Duodenal mucosa (tissue), 2 donors: ENCODE data around the gene ADGRG1.
A peak's percentile ranks its signal among the peaks of the same experiment; 100 is the strongest.

Source experiments
- H3K27ac ChIP-seq: one replicate; pipeline ENCODE4 v1.7.0; 2013; ENCODE audit warnings: low read depth, low read length
- H3K27me3 ChIP-seq, 2 donors: one replicate each; pipeline ENCODE4 v1.7.0; 2013; ENCODE audit warnings: low read length in 2 of 2, control low read depth in 1 of 2; ENCODE audit not compliant: insufficient read depth in 2 of 2, control insufficient read depth in 1 of 2
- H3K36me3 ChIP-seq, 2 donors: one replicate each; pipeline ENCODE4 v1.7.0; 2013; ENCODE audit warnings: low read length in 2 of 2, control low read depth in 1 of 2; ENCODE audit not compliant: insufficient read depth in 2 of 2, control insufficient read depth in 1 of 2
- H3K4me1 ChIP-seq, 2 donors: one replicate each; pipeline ENCODE4 v1.7.0; 2013; ENCODE audit warnings: low read length in 2 of 2, control low read depth in 1 of 2; ENCODE audit not compliant: insufficient read depth in 2 of 2, control insufficient read depth in 1 of 2
- H3K4me3 ChIP-seq, 2 donors: one replicate each; pipeline ENCODE4 v1.7.0; 2013; ENCODE audit warnings: low read length in 2 of 2, low read depth in 1 of 2
- H3K9ac ChIP-seq, 2 donors: one replicate each; pipeline ENCODE4 v1.7.0; 2013; ENCODE audit warnings: low read length in 2 of 2, low read depth in 1 of 2
- H3K9me3 ChIP-seq, 2 donors: one replicate each; pipeline ENCODE4 v1.7.0; 2013; ENCODE audit warnings: low read length in 2 of 2, control low read depth in 1 of 2; ENCODE audit not compliant: control insufficient read depth in 1 of 2

ADGRG1 gene

GRCh38 chr16:57684626-57685358 is 56.4 kb downstream of the ADGRG1 start:
- H3K9ac ChIP-seq, result no peak overlapping the region
- H3K27me3 ChIP-seq, result no peaks in the 10 kb centered on the region
- H3K4me3 ChIP-seq, result no peak overlapping the region
- no peak overlapping the region for H3K27ac ChIP-seq
- no peaks in the 10 kb centered on the region for H3K9me3 ChIP-seq
- H3K36me3 ChIP-seq, result no peaks in the 10 kb centered on the region
- no peaks in the 10 kb centered on the region for H3K4me1 ChIP-seq

- Histone ChIP-seq H3K27ac (no peak overlapping the region), H3K9ac (no peak overlapping the region), H3K4me1 (no peaks in the 10 kb centered on the region), H3K9me3 (no peaks in the 10 kb centered on the region), H3K4me3 (no peak overlapping the region), H3K27me3 (no peaks in the 10 kb centered on the region), H3K36me3 (no peaks in the 10 kb centered on the region)
Measured at GRCh38 chr16:57685633-57686032, 57.2 kb downstream of the ADGRG1 start.

GRCh38 chr16:57686577-57686976 is 58.1 kb downstream of the ADGRG1 start:
- Histone ChIP-seq H3K27ac (no peak overlapping the region), H3K9ac (no peak overlapping the region), H3K4me3 (no peak overlapping the region), H3K27me3 (no peaks in the 10 kb centered on the region), H3K9me3 (no peaks in the 10 kb centered on the region), H3K4me1 (no peaks in the 10 kb centered on the region), H3K36me3 (no peaks in the 10 kb centered on the region)

- Histone ChIP-seq H3K27me3 (no peaks in the 10 kb centered on the region), H3K4me3 (no peak overlapping the region), H3K36me3 (no peaks in the 10 kb centered on the region), H3K9me3 (no peaks in the 10 kb centered on the region), H3K27ac (no peak overlapping the region), H3K9ac (no peak overlapping the region), H3K4me1 (no peaks in the 10 kb centered on the region)
Measured at GRCh38 chr16:57687363-57687929, 59.0 kb downstream of the ADGRG1 start.

GRCh38 chr16:57688487-57688986 is 60.1 kb downstream of the ADGRG1 start:
- Histone ChIP-seq H3K4me1 (no peaks in the 10 kb centered on the region), H3K4me3 (no peak overlapping the region), H3K9me3 (no peaks in the 10 kb centered on the region), H3K27me3 (peaks cover 0 to 3% of the 10 kb centered on the region in 2 donors), H3K9ac (no peak overlapping the region), H3K27ac (no peak overlapping the region), H3K36me3 (no peaks in the 10 kb centered on the region)

GRCh38 chr16:57688987-57689761 is 60.7 kb downstream of the ADGRG1 start:
- H3K4me3 ChIP-seq, result no peak overlapping the region
- H3K27me3 ChIP-seq, result peaks cover 0 to 3% of the 10 kb centered on the region in 2 donors
- no peaks in the 10 kb centered on the region for H3K36me3 ChIP-seq
- no peaks in the 10 kb centered on the region for H3K9me3 ChIP-seq
- H3K27ac ChIP-seq, result peak overlapping the region; percentile 20
- H3K4me1 ChIP-seq, result no peaks in the 10 kb centered on the region
- H3K9ac ChIP-seq, result no peak overlapping the region

- Histone ChIP-seq H3K27me3 (peaks cover 0 to 3% of the 10 kb centered on the region in 2 donors), H3K4me1 (no peaks in the 10 kb centered on the region), H3K9ac (no peak overlapping the region), H3K9me3 (no peaks in the 10 kb centered on the region), H3K4me3 (peak overlapping the region in 1 of 2 donors; percentile 8), H3K27ac (no peak overlapping the region), H3K36me3 (no peaks in the 10 kb centered on the region)
Measured at GRCh38 chr16:57689762-57690558, 61.5 kb downstream of the ADGRG1 start.

- no peaks in the 10 kb centered on the region for H3K4me1 ChIP-seq
- H3K36me3 ChIP-seq, result no peaks in the 10 kb centered on the region
- no peaks in the 10 kb centered on the region for H3K9me3 ChIP-seq
- H3K27ac ChIP-seq, result no peak overlapping the region
- H3K9ac ChIP-seq, result no peak overlapping the region
- peaks cover 0 to 3% of the 10 kb centered on the region in 2 donors for H3K27me3 ChIP-seq
- no peak overlapping the region for H3K4me3 ChIP-seq
Measured at GRCh38 chr16:57690782-57691471, 62.5 kb downstream of the ADGRG1 start.

- Histone ChIP-seq H3K27ac (no peak overlapping the region), H3K27me3 (peaks cover 0 to 3% of the 10 kb centered on the region in 2 donors), H3K36me3 (no peaks in the 10 kb centered on the region), H3K4me1 (no peaks in the 10 kb centered on the region), H3K9ac (no peak overlapping the region), H3K4me3 (no peak overlapping the region), H3K9me3 (no peaks in the 10 kb centered on the region)
Measured at GRCh38 chr16:57692636-57693035, 64.2 kb downstream of the ADGRG1 start.
